Mesenteric fat pad (tissue), 1 donor: Measurements from ENCODE around the gene PLEKHH3. TPM values are rescaled to one million over a fixed set of nuclear protein-coding genes. Genes with fewer than 3 reads are reported as not detected.

Experiments
- DNase-seq: peaks from one replicate; pipeline ENCODE4 v3.0.0-alpha.2; 2020; ENCODE audit warnings: low spot score
- long read RNA-seq: library from polyadenylated mRNA; unstranded; transcript quantifications from one replicate; pipeline ENCODE4 v2.0.0, GENCODE V29; 2020
- total RNA-seq: library from RNA; stranded (reverse); fragmentation: NEBNext Ultra II Directional; extraction: Animal tissue kit (Norgen Biotek cat#: 25700); gene quantifications from one replicate; pipeline ENCODE4 v1.2.1, GENCODE V29; 2021
- donor health status: DM: yes; HTN: yes; CAD: no.

Gene PLEKHH3, protein sequence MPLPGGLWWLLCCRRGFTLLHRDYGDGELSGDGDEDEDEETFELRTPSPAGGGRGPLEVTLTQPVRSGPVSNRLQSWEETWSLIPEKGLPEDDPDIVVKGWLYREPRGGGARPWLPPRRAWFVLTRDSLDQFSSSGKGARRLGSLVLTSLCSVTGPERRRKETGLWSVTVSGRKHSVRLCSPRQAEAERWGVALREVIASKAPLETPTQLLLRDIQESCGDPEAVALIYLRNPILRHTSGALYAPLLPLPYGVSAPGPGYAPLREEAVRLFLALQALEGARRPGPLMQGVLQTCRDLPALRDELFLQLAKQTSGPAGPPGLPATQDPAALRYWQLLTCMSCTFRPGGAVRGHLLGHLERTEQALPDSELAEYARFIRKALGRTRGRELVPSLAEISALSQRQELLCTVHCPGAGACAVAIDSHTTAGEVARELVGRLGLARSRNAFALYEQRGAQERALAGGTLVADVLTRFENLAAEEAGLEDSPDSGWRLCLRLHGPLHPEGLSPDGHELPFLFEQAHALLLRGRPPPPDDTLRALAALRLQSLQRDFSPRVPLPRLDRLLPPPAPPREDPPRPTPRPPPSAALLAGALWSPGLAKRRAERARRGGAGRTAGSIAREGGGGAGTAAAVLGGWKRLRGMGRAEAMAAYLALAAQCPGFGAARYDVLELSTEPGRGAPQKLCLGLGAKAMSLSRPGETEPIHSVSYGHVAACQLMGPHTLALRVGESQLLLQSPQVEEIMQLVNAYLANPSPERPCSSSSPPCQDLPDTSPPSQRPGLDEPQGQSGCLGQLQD
- 16.8 TPM for total RNA-seq
- long read RNA-seq, partial matches to known transcripts: 0 of 1 reads
- long read RNA-seq, other reads (novel, unspliced or antisense): 1 of 1 reads

DNA sequence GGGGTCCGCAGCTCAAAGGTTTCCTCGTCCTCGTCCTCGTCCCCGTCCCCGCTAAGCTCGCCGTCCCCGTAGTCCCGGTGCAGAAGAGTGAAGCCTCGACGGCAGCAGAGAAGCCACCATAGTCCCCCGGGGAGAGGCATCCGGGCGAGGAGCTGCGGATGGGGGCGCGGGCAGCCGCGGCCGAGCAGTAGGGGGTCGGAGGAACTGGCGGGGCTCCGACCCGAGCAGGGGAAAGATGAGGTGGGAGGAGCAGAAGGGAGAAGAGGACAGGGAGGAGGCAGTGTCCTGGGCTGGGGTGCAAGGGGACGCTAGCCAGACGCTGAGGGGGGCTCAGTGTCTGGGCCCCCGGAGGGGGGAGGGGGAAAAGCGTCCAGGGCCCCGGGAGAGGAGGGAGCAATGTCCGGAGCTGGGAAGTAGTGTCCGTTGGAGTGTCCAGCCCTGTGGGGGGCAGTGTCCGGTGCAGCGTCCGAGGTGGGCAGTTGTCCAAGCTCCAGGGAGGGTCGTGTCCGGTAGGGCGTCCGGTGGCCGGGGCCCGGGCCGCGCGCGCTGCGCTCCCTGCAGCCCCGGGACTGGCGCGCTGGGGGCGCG lies at the start of gene PLEKHH3:
Gene PLEKHH3 (minus strand): TSS at position 571 of the 588 bp plus-strand sequence. CDS start 431 bp downstream, at position 140.
- no peak for DNase-seq

DNA sequence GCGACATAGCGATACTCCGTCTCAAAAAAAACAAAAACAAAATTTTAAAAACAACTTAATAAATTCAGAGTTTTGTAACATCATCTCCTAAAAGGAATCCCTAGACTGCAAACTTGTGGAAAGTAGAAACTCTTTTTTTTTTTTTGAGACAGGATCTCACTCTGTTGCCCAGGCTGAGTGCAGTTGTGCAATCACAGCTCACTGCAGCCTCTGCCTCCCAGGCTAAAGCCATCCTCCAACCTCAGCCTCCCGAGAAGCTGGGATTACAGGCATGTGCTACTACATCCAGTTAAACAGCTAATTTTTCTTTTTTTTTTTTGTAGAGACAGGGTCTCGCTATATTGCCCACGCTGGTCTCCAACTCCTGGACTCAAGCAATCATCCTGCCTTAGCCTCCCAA lies 48.3 kb upstream of the PLEKHH3 start:
- DNase-seq: no peak

DNA sequence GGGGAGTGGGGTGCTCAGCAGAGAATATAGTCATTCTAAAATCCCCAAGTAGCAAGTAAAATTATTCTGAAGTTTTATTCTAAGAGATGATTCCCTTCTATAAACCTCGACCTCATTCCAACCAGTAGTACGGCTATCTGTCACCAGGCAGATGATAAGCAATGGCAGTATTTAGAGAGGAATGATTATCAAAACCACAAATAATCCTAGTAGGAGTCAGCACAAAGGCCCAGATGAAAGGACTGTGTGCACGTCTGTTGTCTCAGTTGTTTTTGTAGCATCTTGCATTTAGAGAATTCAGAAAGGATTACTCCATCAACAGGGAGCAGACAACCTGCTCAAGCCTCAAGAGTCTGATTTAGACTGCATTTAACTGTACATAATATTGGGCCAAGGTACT lies 46.8 kb upstream of the PLEKHH3 start:
- DNase-seq: no peak

DNA sequence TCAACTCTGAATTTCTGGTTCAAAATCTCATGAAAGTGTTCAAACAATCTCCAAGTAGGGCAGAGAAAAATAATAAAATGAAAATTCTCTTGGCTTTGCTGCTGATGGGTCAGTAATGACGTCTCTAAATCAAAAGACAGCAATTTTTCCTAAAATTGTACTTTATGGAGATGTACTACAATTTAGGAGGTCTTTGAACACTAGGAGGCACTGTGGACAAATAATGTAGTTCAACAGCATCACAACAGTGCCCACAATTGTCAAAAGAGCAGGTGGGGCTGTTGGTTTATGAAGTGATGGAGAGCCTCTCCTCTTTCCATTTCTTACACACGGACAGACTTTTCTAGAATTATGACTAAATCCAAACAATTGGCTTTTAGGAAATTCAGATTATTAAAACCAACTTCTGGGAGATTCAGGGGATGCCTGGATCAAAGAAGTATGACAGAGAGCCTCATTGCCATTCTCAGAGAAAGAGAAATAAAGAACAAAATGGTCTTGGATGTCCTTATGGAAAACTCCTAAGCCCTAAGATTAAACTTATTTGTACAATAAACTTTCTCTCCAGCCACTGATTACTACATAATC lies 44.3 kb upstream of the PLEKHH3 start:
- no peak for DNase-seq

DNA sequence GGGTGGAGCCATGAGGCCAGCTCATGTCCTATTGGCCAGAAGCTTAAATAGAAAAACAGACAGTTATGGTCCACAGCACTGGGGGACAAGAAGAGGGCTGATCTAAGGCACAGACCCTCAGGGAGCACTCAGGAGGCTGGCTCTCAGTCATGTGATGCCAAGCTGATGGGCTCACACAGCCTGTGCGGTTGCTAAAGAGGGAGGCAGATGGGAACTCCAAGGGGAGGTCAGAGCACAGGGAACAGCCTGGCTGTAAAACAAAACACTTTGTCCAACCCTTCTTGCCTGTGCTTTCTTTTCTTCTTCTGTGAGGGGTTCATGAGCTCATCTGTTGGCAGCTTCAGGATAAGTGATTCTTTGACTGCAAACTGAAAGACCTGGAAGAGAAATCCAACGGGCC lies 32.8 kb upstream of the PLEKHH3 start:
- DNase-seq: peak; percentile 24

DNA sequence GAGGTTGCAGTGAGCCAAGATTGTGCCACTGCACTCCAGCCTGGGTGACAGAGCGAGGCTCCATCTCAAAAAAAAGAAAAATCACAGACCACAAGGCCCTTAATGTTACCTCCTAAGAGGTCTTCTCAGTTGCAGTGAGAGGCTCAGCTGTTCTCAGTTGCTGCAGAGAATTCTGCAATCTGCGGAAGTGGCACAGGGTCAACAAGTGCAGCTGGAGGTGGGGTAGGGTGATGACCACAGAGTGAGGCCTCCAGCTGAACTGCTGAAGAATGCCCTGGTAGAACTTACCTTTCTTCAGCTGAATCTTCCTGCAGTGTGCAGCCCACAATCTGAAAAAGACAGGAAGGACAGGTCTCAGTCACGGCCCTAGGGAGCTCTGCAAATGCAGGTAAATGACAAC lies 31.8 kb upstream of the PLEKHH3 start:
- DNase-seq: peak; percentile 37

DNA sequence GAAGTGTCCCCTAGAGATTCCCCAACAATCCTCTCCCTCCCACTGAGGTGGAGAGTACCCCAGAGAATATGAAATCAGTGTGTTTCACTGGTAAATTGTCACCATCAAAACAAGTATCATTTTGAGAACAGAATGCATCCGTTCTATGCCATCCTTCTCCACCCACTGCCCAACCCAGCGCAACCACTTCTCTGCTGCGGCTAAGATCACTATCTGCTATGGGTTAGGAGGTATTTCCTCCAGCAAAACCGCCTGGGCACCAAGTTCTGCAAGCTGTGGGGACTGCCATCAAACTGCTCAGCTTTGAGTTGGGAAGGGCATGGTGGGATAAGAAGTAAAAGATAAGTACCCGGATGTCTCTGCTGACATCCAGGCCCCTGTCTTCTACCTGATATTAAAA lies 29.9 kb upstream of the PLEKHH3 start:
- DNase-seq: peak; percentile 30

DNA sequence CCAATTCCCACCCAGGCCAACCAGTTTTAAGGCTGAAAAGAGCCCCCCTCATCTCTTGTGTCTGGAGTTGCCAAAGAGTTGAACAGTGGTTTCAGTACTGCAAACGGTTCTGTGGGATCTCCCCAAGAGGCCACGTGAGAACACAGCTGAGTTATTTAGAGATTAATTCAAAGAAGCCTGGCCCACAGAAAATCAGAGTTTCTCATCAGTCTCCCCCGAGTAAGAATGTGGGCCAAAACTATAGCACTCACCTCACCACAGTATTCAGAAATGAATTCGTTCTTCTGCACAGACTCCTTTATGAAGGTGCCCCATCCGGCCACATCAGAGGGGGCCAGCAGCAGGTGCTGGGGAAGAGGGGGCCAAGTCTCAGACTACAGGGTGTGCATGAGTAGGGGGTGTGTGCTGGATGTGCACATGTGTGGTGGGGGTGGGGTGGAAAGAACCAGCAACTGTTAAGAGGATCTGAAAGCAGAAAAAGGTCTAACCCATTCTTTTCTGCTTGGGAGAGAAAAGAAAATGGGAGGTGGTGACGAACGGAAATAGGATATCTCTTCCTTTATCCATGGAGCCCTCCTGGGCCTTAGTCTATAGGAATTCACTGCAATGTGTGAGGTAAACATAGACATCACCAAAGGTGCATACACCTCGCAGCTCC lies 28.2 kb upstream of the PLEKHH3 start:
- DNase-seq: peak; percentile 28

DNA sequence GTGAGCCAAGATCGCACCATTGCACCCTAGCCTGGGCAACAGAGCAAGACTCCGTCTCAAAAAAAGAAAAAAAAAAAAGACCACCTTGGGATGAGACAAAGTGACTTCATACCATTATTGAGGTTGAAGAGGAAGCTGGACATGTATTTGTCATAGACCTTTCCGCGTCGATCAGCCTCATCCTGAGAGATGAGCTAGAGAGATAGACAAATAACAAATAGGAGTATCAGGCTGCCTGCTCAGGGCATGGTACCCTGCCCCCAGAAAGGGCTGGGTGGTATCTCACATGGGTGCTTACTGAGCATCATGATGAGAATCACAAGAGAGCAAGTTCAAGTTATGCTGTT lies 27.7 kb upstream of the PLEKHH3 start:
- no peak for DNase-seq

DNA sequence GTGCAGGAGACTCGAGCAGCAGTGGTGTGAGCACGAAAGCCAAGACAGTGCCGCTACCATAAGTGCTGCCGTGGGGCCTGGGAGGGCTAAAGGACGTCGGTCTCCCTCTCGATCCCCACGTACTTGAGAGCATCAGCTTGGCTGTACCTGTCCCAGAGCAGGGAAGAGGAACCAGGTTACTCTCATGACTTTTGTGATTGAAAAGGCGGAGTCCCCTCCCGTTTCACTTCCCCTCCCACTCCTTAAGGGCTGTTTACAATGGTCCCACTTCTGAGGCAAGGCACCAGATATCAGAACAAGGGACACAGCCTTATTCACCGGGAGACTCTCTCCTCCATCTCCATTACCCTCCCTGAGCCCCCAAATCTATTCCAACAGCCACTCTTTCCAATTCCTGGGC lies 25.7 kb upstream of the PLEKHH3 start:
- DNase-seq: no peak

DNA sequence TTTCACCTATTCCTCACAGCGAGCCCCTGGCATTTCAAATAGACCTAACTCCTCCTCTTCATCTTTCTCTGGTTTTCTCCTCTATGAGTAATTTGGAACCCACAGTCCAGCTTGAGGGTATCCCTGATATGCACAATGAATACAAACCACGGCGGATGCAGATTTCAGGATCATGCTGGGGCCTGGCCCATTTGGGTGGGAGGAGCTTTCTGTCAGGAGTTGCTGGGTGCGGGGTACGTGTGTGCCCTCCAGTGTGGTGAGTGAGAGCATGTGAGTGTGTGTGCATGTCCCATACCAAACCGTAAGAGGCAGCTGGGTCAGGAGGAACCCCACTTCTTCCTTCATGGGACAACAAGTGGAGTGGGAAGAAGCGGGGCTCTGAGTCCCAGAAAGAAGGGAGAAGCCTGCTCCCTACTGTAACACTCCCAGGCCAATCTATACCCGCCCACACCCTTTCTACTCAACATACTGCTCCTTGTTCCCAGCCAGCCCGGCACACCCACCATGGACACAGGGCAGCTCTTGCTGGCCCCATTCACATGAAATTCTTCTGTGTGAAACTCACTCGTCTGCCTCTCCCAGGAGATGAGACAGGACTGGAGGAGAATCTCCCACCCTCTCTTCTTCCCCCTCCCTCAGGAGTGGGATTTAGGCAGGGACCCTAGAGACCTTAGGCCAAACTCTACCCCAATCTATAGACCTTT lies 23.9 kb upstream of the PLEKHH3 start:
- DNase-seq: no peak

DNA sequence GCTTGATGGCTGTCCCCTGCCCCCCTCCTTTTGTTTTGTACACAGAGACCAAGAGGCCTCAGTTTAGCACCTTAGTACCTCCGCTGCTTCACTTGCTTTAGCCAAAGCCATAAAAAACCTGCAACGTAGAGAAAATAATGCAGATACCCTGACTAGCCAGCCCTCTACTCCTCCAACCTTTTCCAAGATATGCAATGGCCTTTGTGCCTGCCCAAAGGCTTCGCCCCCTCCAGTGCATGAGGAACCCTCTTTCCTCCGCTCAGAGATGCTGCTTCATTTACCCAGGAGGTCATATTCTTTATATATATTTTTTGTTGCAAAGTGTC lies 22.6 kb upstream of the PLEKHH3 start:
- no peak for DNase-seq

DNA sequence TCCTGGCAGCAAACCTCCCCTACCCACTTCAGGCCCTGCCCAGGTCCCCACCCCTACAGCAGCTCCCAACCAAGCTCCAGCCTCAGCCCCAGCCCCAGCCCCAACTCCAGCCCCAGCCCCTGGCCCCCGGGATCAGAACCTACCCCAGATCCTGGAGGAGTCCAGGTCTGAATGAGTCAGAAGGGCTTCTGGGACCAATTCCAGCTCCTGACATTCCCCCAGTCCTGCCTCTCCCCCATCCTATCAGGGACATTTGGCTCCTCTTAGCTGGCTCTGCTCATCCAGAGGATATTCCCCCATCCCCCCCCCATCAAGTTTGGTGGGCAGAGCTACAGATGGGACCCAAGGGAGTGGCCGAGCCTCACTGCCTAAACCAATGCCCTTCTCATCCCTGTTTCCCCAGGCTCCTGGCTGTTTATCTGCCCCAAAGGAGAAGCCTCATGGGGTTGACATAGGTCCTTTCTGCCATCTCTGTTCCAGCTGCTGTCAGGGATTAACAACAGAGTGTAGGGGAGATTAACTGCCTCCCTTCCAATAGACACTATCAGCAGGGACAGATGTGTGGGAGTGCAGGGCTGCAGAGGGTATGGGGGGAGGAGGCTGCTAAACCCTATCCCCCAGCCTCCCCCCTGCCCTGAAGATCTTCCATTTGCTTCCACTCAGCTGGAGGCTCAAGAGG lies 22.1 kb upstream of the PLEKHH3 start:
- DNase-seq: no peak

DNA sequence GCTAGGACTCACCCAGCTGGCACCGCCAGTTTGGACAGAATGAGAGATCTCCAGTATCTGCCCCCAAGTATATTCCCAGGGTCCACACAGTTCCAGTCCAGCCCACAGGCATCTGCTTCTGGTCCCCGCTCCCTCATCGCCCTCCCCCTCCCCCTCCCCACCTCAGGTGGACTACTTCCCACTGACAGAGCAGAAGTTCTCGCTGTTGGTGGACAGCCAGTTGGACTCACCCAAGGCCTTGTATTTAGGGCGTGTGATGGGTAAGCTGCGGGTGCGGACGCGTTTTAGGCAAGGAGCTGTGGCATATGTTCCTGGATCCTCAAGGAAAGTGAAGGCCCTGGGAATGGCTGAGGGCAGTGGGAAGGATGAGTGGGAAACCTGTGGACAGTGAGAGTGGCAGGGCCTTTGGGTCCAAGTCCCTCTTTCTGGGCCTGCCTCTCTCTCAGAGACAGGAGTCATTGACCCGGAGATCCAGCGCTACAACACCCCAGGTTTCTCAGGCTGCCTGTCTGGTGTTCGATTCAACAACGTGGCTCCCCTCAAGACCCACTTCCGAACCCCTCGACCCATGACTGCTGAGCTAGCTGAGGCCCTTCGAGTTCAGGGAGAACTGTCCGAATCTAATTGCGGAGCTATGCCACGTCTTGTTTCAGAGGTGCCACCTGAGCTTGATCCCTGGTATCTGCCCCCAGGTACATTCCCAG lies 20.5 kb upstream of the PLEKHH3 start:
- DNase-seq: no peak

DNA sequence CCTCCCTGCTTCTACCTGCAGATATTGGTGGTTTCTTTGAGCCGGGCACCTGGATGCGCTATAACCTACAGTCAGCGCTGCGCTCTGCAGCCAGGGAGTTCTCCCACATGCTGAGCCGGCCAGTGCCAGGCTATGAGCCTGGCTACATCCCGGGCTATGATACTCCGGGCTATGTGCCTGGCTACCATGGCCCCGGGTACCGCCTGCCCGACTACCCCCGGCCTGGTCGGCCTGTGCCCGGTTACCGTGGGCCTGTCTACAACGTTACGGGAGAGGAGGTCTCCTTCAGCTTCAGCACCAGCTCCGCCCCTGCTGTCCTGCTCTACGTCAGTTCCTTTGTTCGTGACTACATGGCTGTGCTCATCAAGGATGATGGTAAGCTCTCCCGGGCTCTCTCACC lies 18.7 kb upstream of the PLEKHH3 start:
- DNase-seq: no peak

DNA sequence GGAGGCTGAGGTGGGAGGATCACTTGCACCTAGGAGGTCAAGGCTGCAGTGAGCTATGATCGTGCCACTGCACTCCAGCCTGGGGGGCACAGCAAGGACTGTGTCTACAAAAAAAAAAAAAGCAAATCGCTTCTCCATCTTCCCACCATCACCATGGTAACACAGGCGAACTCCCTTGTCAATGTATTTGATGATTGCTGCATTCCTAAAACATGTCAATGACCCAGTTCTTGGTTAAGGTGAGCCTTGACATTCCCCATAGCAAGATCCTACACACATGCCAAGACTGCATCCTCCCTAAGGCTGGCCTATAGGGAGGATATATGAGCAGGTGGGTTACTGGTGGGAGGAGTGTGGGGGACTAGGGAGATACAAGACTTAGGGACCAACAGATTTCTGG lies 17.7 kb upstream of the PLEKHH3 start:
- no peak for DNase-seq

DNA sequence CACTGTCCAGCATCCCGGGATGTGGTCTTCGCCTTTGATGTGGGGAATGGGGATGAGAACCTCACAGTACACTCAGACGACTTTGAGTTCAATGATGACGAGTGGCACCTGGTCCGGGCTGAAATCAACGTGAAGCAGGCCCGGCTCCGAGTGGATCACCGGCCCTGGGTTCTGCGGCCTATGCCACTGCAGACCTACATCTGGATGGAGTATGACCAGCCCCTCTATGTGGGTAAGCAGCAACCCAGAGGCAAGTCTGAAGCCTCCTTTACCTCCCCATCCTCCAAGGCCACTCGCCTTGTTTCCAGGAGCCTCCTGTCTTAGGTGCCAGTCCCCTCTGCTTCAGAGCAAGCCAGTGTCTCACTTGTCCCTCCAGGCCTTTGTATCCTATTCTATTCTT lies 15.7 kb upstream of the PLEKHH3 start:
- DNase-seq: no peak

DNA sequence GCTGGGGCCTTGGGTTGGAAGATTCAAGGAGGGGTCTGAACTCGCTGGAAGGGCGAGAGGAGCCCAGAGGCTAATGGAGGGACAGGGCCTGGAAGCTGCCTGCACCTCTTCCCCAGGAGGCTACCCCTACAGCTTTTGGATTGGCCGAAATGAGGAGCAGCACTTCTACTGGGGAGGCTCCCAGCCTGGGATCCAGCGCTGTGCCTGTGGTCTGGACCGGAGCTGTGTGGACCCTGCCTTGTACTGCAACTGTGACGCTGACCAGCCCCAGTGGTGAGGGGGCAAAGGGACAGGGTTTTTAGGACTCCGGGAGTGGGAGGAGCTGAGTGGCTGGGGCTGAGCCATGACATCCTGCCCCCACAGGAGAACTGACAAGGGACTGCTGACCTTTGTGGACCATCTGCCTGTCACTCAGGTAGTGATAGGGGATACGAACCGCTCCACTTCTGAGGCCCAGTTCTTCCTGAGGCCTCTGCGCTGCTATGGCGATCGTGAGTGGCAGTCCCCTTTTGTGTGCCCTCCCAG lies 14.3 kb upstream of the PLEKHH3 start:
- DNase-seq: no peak

DNA sequence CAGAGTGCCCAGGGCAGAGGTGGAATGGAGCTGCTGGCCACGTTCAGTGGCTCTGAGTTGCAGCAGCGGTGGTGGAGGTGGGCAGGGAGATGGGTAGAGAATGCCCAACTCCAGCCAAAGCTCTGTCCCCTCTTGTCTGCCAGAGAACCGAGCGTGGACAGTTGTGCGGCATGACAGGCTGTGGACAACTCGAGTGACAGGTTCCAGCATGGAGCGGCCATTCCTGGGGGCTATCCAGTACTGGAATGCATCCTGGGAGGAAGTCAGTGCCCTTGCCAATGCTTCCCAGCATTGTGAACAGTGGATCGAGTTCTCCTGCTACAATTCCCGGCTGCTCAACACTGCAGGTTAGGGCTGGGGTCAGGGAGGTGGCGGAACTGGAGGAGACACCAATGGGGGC lies 13.8 kb upstream of the PLEKHH3 start:
- DNase-seq: no peak
